ENCODE data around the gene VSIG10L.

- TF ChIP-seq EZH2 (IDR thresholded peaks at IDR 0.05; ENCODE audit: borderline replicate concordance, low read length) = no peak
- TF ChIP-seq, protein P1, sequence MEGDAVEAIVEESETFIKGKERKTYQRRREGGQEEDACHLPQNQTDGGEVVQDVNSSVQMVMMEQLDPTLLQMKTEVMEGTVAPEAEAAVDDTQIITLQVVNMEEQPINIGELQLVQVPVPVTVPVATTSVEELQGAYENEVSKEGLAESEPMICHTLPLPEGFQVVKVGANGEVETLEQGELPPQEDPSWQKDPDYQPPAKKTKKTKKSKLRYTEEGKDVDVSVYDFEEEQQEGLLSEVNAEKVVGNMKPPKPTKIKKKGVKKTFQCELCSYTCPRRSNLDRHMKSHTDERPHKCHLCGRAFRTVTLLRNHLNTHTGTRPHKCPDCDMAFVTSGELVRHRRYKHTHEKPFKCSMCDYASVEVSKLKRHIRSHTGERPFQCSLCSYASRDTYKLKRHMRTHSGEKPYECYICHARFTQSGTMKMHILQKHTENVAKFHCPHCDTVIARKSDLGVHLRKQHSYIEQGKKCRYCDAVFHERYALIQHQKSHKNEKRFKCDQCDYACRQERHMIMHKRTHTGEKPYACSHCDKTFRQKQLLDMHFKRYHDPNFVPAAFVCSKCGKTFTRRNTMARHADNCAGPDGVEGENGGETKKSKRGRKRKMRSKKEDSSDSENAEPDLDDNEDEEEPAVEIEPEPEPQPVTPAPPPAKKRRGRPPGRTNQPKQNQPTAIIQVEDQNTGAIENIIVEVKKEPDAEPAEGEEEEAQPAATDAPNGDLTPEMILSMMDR (IDR thresholded peaks at IDR 0.05; ENCODE audit: low read length) = no peak
Measured at GRCh38 chr19:51282335-51282734, 59.6 kb downstream of the VSIG10L start.

Data from OCI-LY1 (cell line).